Activated T-cell treated with anti-CD3 and anti-CD28 coated beads for 1 hour (primary cell): Measurements from ENCODE around the gene LY6G6C.

Source experiments
- DNase-seq: peaks from one replicate; pipeline ENCODE4 v3.0.0-alpha.2; 2020; ENCODE audit warnings: low read depth

LY6G6C gene

DNA sequence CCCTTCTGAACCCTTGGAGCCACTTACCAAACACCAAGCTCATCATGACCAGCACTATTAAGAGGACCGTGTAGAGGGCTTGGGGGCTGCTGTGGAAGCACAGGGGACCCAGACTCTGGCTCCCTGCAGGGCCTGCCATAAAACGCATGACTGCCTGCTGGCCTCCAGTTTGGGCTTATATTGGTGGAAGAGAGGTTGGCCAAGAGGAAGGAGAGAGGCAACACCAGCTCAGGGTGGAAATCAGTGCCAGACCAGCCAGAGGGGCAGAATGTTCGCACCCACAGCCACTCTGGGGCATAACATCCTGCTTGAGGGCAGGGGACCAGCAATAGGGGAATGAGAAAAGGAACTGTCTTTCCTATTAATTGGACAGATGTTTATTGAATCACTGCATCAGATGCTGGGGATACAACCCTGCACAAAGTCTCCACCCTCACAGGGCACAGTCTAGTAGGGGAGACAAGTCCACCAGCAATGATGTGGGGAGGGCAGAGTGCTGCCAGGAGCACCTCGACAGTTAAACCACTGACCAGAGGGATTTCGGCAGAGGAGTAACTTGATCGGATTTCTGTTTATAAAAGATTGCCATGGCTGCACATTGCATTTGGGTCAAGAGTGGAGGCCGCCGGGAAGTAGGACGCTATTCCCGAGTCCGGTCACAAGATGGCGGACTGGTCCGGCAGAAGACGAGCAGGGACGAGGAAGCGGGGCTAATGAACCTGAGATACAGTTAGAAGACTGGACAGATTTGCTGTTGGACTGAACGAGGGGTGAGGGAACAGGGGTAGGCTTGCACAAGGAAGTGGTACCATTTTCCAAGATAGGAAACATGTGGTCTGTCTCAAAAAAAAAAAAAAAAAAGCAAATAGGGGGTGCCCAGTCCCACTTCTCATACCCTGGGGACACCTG, 41.1 kb downstream of the LY6G6C start, which contains the start of gene LY6G5C:
TSS of gene LY6G5C (minus strand) at position 842 of the 909 bp plus-strand sequence. CDS start at position 148, 694 bp downstream.
- DNase-seq: peak; percentile 43

DNA sequence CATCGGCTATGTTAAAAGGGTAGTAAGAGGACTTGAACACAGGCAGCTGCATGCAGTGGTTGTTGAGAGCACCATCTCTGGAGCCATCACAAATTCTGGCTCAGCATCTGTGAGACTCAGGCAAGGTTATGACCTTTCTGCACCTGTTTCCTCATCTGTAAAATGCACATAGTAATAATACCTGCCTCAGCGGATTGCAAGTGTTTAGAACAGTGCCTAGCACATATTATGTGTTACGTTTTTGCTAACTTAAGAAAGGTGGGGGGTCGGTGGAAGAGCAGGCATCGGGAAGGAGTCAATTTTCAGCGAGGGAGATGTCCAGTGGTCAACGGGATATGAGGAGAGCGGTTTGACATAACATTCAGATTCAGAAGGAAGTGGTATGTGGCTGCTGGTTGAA, 43.6 kb downstream of the LY6G6C start:
- DNase-seq: no peak

DNA sequence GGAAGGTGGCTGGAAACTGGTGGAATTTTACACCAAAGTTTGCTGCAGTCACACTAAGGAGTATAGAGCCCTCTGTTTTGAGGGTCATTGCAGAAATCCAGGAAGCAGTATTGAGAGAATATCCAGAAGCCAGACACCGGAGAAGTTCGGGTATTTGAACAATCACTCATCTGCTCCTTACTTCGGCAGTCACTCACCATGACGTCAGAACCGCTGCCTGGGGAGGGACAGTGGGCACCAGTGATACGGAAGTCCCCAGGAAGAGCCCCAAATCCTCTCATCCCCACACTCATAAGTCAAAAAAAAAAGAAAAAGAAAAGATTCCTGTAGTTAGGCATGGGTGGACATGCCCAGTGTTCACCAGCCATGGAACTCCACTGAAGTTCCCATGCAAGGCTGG, 44.6 kb downstream of the LY6G6C start:
- DNase-seq: no peak

DNA sequence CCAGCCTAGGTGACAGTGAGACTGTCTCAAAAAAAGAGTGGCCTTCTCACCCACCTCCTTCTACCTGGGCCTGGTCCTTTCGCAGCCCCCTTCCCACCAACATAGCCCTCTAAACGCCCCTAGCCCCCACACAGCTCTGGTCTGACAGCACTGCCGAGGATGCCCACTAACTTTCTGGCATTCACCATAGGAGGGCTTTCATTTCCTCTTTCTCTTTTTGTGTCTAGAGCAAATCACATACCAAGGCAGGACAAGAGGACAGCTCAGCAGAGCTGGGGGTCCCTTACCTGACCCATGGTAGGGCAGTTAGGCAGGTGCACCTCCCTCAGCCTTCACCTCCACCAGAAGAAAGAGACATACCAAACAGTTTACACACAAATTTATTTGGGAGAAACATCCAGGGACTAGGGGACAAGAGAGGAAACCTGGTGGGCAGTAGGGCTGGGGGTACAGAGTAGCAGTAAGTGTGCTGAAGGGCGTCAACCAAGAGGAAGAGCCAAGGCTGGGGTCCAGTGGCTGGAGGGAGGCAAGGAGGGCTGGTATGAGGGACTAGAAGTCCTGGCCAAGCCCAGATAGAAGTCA, 45.1 kb downstream of the LY6G6C start:
- no peak for DNase-seq

DNA sequence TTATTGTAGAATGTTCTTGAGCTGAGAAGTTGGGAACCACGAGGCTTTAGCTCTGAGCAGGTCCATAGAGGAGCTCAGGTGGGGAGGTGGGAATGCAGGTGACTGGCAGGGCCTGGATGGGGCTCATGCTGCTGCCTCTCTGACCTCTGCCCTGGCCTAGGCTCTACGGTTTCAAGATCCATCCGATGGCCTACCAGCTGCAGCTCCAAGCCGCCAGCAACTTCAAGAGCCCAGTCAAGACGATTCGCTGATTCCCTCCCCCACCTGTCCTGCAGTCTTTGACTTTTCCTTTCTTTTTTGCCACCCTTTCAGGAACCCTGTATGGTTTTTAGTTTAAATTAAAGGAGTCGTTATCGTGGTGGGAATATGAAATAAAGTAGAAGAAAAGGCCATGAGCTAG, 51.9 kb downstream of the LY6G6C start, which contains the start of gene LY6G5B:
TSS of gene LY6G5B (plus strand) at position 301 of the 400 bp plus-strand sequence. CDS start 975 bp downstream, outside the sequence.
- DNase-seq: no peak
